Parathyroid adenoma (tissue), 2 donors: ENCODE data around the gene STOM.
A peak's percentile ranks its signal among the peaks of the same experiment; 100 is the strongest.

Source experiments
- H2AFZ ChIP-seq: fragments of 300-600 bp; sonication (generic); one replicate; pipeline ENCODE4 v1.7.0; 2017; ENCODE audit warnings: antibody characterized with exemption, mild to moderate bottlenecking
- H3K27ac ChIP-seq: fragments of 300-600 bp; sonication (generic); one replicate; pipeline ENCODE4 v1.7.0; 2017
- H3K27me3 ChIP-seq: fragments of 300-600 bp; sonication (generic); one replicate; pipeline ENCODE4 v1.7.0; 2017; ENCODE audit warnings: low read length; ENCODE audit not compliant: control insufficient read depth, insufficient read depth
- H3K36me3 ChIP-seq: fragments of 300-600 bp; sonication (generic); one replicate; pipeline ENCODE4 v1.7.0; 2017; ENCODE audit warnings: low read length; ENCODE audit not compliant: control insufficient read depth, insufficient read depth
- H3K4me1 ChIP-seq: fragments of 300-600 bp; sonication (generic); one replicate; pipeline ENCODE4 v1.7.0; 2017; ENCODE audit warnings: control low read depth
- H3K4me2 ChIP-seq: fragments of 300-600 bp; sonication (generic); one replicate; pipeline ENCODE4 v1.7.0; 2017; ENCODE audit warnings: low read length
- H3K4me3 ChIP-seq: fragments of 300-600 bp; sonication (generic); one replicate; pipeline ENCODE4 v1.7.0; 2017; ENCODE audit warnings: low read depth, low read length
- H3K79me2 ChIP-seq: fragments of 300-600 bp; sonication (generic); one replicate; pipeline ENCODE4 v1.7.0; 2017; ENCODE audit warnings: control low read depth
- H3K9ac ChIP-seq: fragments of 300-600 bp; sonication (generic); one replicate; pipeline ENCODE4 v1.7.0; 2017; ENCODE audit warnings: mild to moderate bottlenecking
- H3K9me3 ChIP-seq: fragments of 300-600 bp; sonication (generic); one replicate; pipeline ENCODE4 v1.7.0; 2017; ENCODE audit warnings: low read length; ENCODE audit not compliant: control insufficient read depth
- CTCF ChIP-seq: fragments of 300-600 bp; sonication (generic); IDR thresholded peaks from one replicate; pipeline ENCODE4 v1.7.0; 2017; ENCODE audit warnings: antibody characterized with exemption, mild to moderate bottlenecking
- donor health status: primary hyperparathyroidism.

STOM gene

GRCh38 chr9:121364886-121365285 lies 5.2 kb downstream of the STOM start:
- no peaks in the 10 kb centered on the region for H3K36me3 ChIP-seq
- H3K27ac ChIP-seq = peak overlapping the region; percentile 12
- H3K79me2 ChIP-seq = no peaks in the 10 kb centered on the region
- TF ChIP-seq CTCF = no peak
- no peak overlapping the region for H2AFZ ChIP-seq
- no peaks in the 10 kb centered on the region for H3K4me1 ChIP-seq
- H3K9me3 ChIP-seq = no peaks in the 10 kb centered on the region
- H3K9ac ChIP-seq = no peak overlapping the region
- H3K4me3 ChIP-seq = no peak overlapping the region
- no peak overlapping the region for H3K4me2 ChIP-seq
- H3K27me3 ChIP-seq = no peaks in the 10 kb centered on the region

GRCh38 chr9:121364077-121364476 lies 6.0 kb downstream of the STOM start:
- Histone ChIP-seq H3K4me2 (no peak overlapping the region), H3K4me3 (no peak overlapping the region)

GRCh38 chr9:121363622-121363961 lies 6.5 kb downstream of the STOM start:
- Histone ChIP-seq H3K27me3 (no peaks in the 10 kb centered on the region), H3K36me3 (no peaks in the 10 kb centered on the region), H2AFZ (no peak overlapping the region), H3K4me3 (no peak overlapping the region), H3K4me2 (no peak overlapping the region), H3K27ac (peak overlapping the region; percentile 29), H3K9ac (no peak overlapping the region), H3K79me2 (no peaks in the 10 kb centered on the region), H3K9me3 (no peaks in the 10 kb centered on the region), H3K4me1 (no peaks in the 10 kb centered on the region)
- TF ChIP-seq CTCF = no peak

More at GRCh38 chr9:121364077-121364476, 6.0 kb downstream of the STOM start:
- H3K27ac ChIP-seq = peak overlapping the region; percentile 29
- no peaks in the 10 kb centered on the region for H3K36me3 ChIP-seq
- TF ChIP-seq CTCF = no peak
- H3K9me3 ChIP-seq = no peaks in the 10 kb centered on the region
- no peaks in the 10 kb centered on the region for H3K79me2 ChIP-seq
- H3K27me3 ChIP-seq = no peaks in the 10 kb centered on the region
- no peak overlapping the region for H2AFZ ChIP-seq
- H3K9ac ChIP-seq = no peak overlapping the region
- H3K4me1 ChIP-seq = no peaks in the 10 kb centered on the region

- H3K4me3 ChIP-seq = no peak overlapping the region
- H3K36me3 ChIP-seq = no peaks in the 10 kb centered on the region
- H3K4me1 ChIP-seq = no peaks in the 10 kb centered on the region
- no peaks in the 10 kb centered on the region for H3K27me3 ChIP-seq
- peak overlapping the region; percentile 53 for H3K27ac ChIP-seq
- H3K9me3 ChIP-seq = no peaks in the 10 kb centered on the region
- no peak overlapping the region for H3K4me2 ChIP-seq
- H3K9ac ChIP-seq = no peak overlapping the region
- no peak overlapping the region for H2AFZ ChIP-seq
- TF ChIP-seq CTCF = no peak
- no peaks in the 10 kb centered on the region for H3K79me2 ChIP-seq
Observed at GRCh38 chr9:121362813-121363621, 7.0 kb downstream of the STOM start.
